ENCODE data around the gene AP3S2.

AP3S2 gene

DNA sequence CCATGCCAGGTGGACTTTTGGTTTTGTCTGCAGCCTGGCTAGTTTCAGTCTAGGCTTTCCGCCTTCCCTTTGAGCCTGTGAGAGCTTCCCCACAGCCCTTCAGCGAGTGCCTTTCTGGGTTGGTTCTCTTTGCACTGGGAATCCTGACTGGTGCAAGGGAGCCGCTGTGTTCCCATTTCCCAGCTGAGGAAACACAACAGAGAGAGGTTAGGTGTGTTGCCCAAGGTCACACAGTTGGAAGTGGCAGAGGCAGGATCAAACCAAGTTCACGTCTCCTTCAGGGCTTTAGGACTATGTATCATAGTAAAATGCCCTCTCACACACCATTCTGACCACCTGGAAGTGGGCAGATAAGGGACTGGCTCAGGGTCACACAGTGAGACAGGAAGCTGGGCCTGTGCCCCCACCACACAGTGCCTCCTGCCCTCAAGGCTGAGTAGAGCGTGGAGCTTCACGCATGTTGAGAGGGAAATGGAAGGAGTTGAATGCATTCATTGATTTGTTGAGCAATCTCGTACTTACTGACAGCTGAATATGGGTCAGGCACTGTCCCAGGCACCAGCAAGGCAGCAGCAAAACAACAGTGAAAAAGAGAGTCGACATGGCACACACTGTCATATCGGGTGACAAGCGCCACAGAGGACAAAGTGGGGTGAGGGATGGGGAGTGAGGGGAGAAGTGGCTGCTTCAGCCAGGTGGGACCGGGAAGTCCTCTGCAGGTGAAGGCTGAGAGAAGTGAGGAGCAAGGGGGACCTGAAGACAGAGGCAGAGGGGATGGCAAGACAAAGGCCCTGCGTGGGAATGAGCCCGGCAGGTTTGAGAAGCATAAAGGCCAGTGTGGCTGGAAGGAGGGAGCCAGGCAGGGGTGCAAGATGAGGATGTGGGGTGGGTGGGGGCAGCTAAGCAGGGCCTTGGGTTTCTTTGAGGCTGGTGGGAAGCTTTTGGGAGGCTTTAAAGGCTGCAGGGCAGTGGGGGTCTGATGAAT is 66.8 kb downstream of the AP3S2 start:
- Histone ChIP-seq H4K20me1 (ENCODE audit: low read depth, low read length) (no peaks in the 10 kb centered on the region), H3K9me3 (ENCODE audit: insufficient read depth, low read length) (no peaks in the 10 kb centered on the region)

GRCh38 chr15:89825271-89825940 is 68.4 kb downstream of the AP3S2 start:
- Histone ChIP-seq H3K36me3 (ENCODE audit: low read length) (no peaks in the 10 kb centered on the region), H3K79me2 (ENCODE audit: insufficient read depth, low read length) (no peaks in the 10 kb centered on the region), H4K20me1 (ENCODE audit: low read depth, low read length) (no peaks in the 10 kb centered on the region), H3F3A (ENCODE audit: insufficient read depth) (no peaks in the 10 kb centered on the region), H3K4me2 (ENCODE audit: low read depth, low read length, poor library complexity, severe bottlenecking) (no peak overlapping the region), H2AFZ (ENCODE audit: low read depth, low read length, severe bottlenecking) (no peak overlapping the region), H3K27me3 (ENCODE audit: low read length) (no peaks in the 10 kb centered on the region), H3K9ac (ENCODE audit: low read length) (no peak overlapping the region), H3K9me2 (replicated peaks; ENCODE audit: insufficient read depth, low read length) (no peaks in the 10 kb centered on the region), H3K4me3 (ENCODE audit: insufficient read depth, low read length, poor library complexity, severe bottlenecking) (no peak overlapping the region), H3K27ac (ENCODE audit: low read depth, low read length) (no peak overlapping the region), H3K9me3 (ENCODE audit: insufficient read depth, low read length) (no peaks in the 10 kb centered on the region)
- TF ChIP-seq, protein P1, sequence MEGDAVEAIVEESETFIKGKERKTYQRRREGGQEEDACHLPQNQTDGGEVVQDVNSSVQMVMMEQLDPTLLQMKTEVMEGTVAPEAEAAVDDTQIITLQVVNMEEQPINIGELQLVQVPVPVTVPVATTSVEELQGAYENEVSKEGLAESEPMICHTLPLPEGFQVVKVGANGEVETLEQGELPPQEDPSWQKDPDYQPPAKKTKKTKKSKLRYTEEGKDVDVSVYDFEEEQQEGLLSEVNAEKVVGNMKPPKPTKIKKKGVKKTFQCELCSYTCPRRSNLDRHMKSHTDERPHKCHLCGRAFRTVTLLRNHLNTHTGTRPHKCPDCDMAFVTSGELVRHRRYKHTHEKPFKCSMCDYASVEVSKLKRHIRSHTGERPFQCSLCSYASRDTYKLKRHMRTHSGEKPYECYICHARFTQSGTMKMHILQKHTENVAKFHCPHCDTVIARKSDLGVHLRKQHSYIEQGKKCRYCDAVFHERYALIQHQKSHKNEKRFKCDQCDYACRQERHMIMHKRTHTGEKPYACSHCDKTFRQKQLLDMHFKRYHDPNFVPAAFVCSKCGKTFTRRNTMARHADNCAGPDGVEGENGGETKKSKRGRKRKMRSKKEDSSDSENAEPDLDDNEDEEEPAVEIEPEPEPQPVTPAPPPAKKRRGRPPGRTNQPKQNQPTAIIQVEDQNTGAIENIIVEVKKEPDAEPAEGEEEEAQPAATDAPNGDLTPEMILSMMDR (IDR thresholded peaks at IDR 0.05; ENCODE audit: insufficient read depth, low read length, poor library complexity, severe bottlenecking), result no peak
- no peak for TF ChIP-seq EZH2phosphoT487 (conservative IDR thresholded peaks at IDR 0.05; ENCODE audit: low read length)

More for the DNA sequence above, 66.8 kb downstream of the AP3S2 start:
- TF ChIP-seq EZH2phosphoT487 (conservative IDR thresholded peaks at IDR 0.05; ENCODE audit: low read length), result no peak
- TF ChIP-seq, protein P1 (IDR thresholded peaks at IDR 0.05; ENCODE audit: insufficient read depth, low read length, poor library complexity, severe bottlenecking), result no peak
- Histone ChIP-seq H3K4me3 (ENCODE audit: insufficient read depth, low read length, poor library complexity, severe bottlenecking) (no peak overlapping the region), H3K27ac (ENCODE audit: low read depth, low read length) (no peak overlapping the region), H2AFZ (ENCODE audit: low read depth, low read length, severe bottlenecking) (no peak overlapping the region), H3K79me2 (ENCODE audit: insufficient read depth, low read length) (no peaks in the 10 kb centered on the region), H3K36me3 (ENCODE audit: low read length) (no peaks in the 10 kb centered on the region), H3K27me3 (ENCODE audit: low read length) (no peaks in the 10 kb centered on the region), H3K9ac (ENCODE audit: low read length) (no peak overlapping the region), H3K4me2 (ENCODE audit: low read depth, low read length, poor library complexity, severe bottlenecking) (no peak overlapping the region), H3F3A (ENCODE audit: insufficient read depth) (no peaks in the 10 kb centered on the region), H3K9me2 (replicated peaks; ENCODE audit: insufficient read depth, low read length) (no peaks in the 10 kb centered on the region)

- H3K27me3 ChIP-seq (ENCODE audit: low read length), result no peaks in the 10 kb centered on the region
- H2AFZ ChIP-seq (ENCODE audit: low read depth, low read length, severe bottlenecking), result no peak overlapping the region
- H3K9ac ChIP-seq (ENCODE audit: low read length), result no peak overlapping the region
- no peaks in the 10 kb centered on the region for H3F3A ChIP-seq (ENCODE audit: insufficient read depth)
- no peak overlapping the region for H3K4me2 ChIP-seq (ENCODE audit: low read depth, low read length, poor library complexity, severe bottlenecking)
- no peaks in the 10 kb centered on the region for H3K9me2 ChIP-seq (replicated peaks; ENCODE audit: insufficient read depth, low read length)
- H3K36me3 ChIP-seq (ENCODE audit: low read length), result no peaks in the 10 kb centered on the region
- H4K20me1 ChIP-seq (ENCODE audit: low read depth, low read length), result no peaks in the 10 kb centered on the region
- H3K79me2 ChIP-seq (ENCODE audit: insufficient read depth, low read length), result no peaks in the 10 kb centered on the region
- no peak for TF ChIP-seq EZH2phosphoT487 (conservative IDR thresholded peaks at IDR 0.05; ENCODE audit: low read length)
- TF ChIP-seq, protein P1 (IDR thresholded peaks at IDR 0.05; ENCODE audit: insufficient read depth, low read length, poor library complexity, severe bottlenecking), result no peak
- H3K4me3 ChIP-seq (ENCODE audit: insufficient read depth, low read length, poor library complexity, severe bottlenecking), result no peak overlapping the region
- H3K9me3 ChIP-seq (ENCODE audit: insufficient read depth, low read length), result no peaks in the 10 kb centered on the region
- H3K27ac ChIP-seq (ENCODE audit: low read depth, low read length), result no peak overlapping the region
Measured at GRCh38 chr15:89824607-89824867, 69.3 kb downstream of the AP3S2 start.
